Activated T-helper 1 cell treated with anti-CD3 and anti-CD28 coated beads, Interleukin-2, amount 50 U/mL, for 16 hours (primary cell): ENCODE measurements around the gene HELLS.
"Not testable (repeated sequence)": the region's sequence is repeated elsewhere in the genome, so short reads cannot be mapped to it uniquely, and the experiment has no call there.

ENCODE experiments used
- DNase-seq, 2 donors: peaks; one replicate each; pipeline ENCODE4 v3.0.0-alpha.2; 2020; ENCODE audit warnings: low read depth in 1 of 2, low spot score in 1 of 2

The HELLS gene

GRCh38 chr10:94607111-94607510, 61.5 kb downstream of the HELLS start:
- DNase-seq: no peak

GRCh38 chr10:94608559-94608958, 63.0 kb downstream of the HELLS start:
- no peak for DNase-seq

GRCh38 chr10:94614558-94614957, 69.0 kb downstream of the HELLS start:
- DNase-seq: no peak

GRCh38 chr10:94617389-94617944, 71.9 kb downstream of the HELLS start:
- no peak for DNase-seq

GRCh38 chr10:94622666-94623205, 77.1 kb downstream of the HELLS start:
- DNase-seq: no peak

- no peak for DNase-seq
These were observed 78.0 kb downstream of the HELLS start for GRCh38 chr10:94623572-94623971.

GRCh38 chr10:94626476-94626875, 80.9 kb downstream of the HELLS start:
- no peak for DNase-seq

- no peak for DNase-seq
These were observed 81.9 kb downstream of the HELLS start for GRCh38 chr10:94627511-94627910.

- no peak for DNase-seq
These were observed 84.6 kb downstream of the HELLS start for GRCh38 chr10:94630017-94630688.

GRCh38 chr10:94631077-94631875, 85.7 kb downstream of the HELLS start:
- no peak for DNase-seq

- no peak for DNase-seq
These were observed 87.4 kb downstream of the HELLS start for GRCh38 chr10:94632954-94633353.

- DNase-seq: not testable (repeated sequence)
These were observed 92.5 kb downstream of the HELLS start for GRCh38 chr10:94638097-94638496.

GRCh38 chr10:94639902-94640301, 94.3 kb downstream of the HELLS start:
- no peak for DNase-seq

GRCh38 chr10:94640562-94640961, 95.0 kb downstream of the HELLS start:
- no peak for DNase-seq

- DNase-seq: no peak
These were observed 95.9 kb downstream of the HELLS start for GRCh38 chr10:94641480-94641879.

GRCh38 chr10:94644352-94644751, 98.8 kb downstream of the HELLS start:
- DNase-seq: no peak

- DNase-seq: no peak
These were observed 99.7 kb downstream of the HELLS start for GRCh38 chr10:94645285-94645684.
